ENCODE measurements around the gene ARID4B.

DNA sequence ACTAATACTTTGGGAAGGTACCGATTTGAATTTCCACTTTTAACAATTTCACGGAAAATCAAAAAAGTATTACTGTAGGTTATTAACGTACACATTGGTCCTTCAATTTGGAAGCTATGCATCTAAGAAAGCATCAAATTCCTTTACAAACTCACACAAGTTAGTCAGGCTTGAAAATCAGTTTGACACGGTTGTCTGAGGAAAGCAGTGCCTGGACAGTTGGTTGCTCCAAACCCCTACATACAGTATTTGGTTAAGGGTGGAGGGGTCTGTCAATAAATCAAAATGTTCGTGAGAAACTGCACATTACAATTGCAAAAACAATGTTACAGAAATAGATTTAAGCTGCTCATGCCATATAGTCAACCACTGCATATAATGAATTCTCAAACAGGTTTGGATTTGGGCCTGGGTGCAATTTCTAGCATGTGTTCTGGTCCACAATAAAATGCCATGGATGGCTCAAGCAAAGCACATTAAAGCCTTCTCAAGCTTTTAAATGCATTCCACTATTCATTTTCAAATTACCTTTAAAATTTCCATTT, 147.0 kb downstream of the ARID4B start:
- TF ChIP-seq, protein P1, sequence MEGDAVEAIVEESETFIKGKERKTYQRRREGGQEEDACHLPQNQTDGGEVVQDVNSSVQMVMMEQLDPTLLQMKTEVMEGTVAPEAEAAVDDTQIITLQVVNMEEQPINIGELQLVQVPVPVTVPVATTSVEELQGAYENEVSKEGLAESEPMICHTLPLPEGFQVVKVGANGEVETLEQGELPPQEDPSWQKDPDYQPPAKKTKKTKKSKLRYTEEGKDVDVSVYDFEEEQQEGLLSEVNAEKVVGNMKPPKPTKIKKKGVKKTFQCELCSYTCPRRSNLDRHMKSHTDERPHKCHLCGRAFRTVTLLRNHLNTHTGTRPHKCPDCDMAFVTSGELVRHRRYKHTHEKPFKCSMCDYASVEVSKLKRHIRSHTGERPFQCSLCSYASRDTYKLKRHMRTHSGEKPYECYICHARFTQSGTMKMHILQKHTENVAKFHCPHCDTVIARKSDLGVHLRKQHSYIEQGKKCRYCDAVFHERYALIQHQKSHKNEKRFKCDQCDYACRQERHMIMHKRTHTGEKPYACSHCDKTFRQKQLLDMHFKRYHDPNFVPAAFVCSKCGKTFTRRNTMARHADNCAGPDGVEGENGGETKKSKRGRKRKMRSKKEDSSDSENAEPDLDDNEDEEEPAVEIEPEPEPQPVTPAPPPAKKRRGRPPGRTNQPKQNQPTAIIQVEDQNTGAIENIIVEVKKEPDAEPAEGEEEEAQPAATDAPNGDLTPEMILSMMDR (IDR thresholded peaks at IDR 0.05): no peak
- no peak for TF ChIP-seq POLR2A (IDR thresholded peaks at IDR 0.05)
